H1 (cell line): ENCODE measurements around the gene TXNDC11. TPM values are rescaled to one million over a fixed set of nuclear protein-coding genes. Genes with fewer than 3 reads are reported as not detected.

Experiments used
- CTCF ChIA-PET: fragments of 300-600 bp; sonication (Branson Sonifier 250); formaldehyde crosslinking; loops from one replicate; lab custom pipeline; 2021; ENCODE audit not compliant: partially characterized antibody; lab: Charles Lee
- POLR2A ChIA-PET: fragments of 300-600 bp; sonication (Branson Sonifier 250); formaldehyde crosslinking; loops from one replicate; lab custom pipeline; 2021; ENCODE audit warnings: inconsistent platforms; ENCODE audit not compliant: partially characterized antibody; lab: Charles Lee
- DNase-seq, 2 experiments: peaks; one replicate each; pipeline versions ENCODE4 v3.0.0 to v3.0.0-alpha.2; 2010 to 2022; ENCODE audit warnings: low spot score in 2 of 2, low read depth in 1 of 2, mixed read lengths in 1 of 2
- FAIRE-seq: peaks from 2 replicates; lab custom pipeline; 2011; peaks lifted over from hg19 to GRCh38; lab: Jason Lieb, UNC
- H2AFZ ChIP-seq: 2 replicates; pipeline ENCODE4 v1.8.1; 2012; ENCODE audit warnings: low read length, inconsistent platforms
- H2AK5ac ChIP-seq: 2 replicates; pipeline ENCODE4 v1.6.1; 2013; ENCODE audit warnings: low read depth, low read length
- H2BK120ac ChIP-seq: replicated peaks from 2 replicates; pipeline ENCODE3; 2013; ENCODE audit warnings: low read depth, low read length, inconsistent platforms
- H2BK12ac ChIP-seq: 2 replicates; pipeline ENCODE4 v1.6.1; 2013; ENCODE audit warnings: low read depth, low read length
- H2BK15ac ChIP-seq: 2 replicates; pipeline ENCODE4 v1.6.1; 2013; ENCODE audit warnings: low read length
- H2BK20ac ChIP-seq: 2 replicates; pipeline ENCODE4 v1.6.1; 2013; ENCODE audit warnings: low read length
- H2BK5ac ChIP-seq: 2 replicates; pipeline ENCODE4 v1.6.1; 2013; ENCODE audit warnings: low read depth, low read length
- H3K14ac ChIP-seq: 2 replicates; pipeline ENCODE4 v1.6.1; 2013; ENCODE audit warnings: inconsistent platforms; ENCODE audit not compliant: insufficient read length
- H3K18ac ChIP-seq: 2 replicates; pipeline ENCODE4 v1.6.1; 2013; ENCODE audit warnings: low read length; ENCODE audit errors: extremely low read depth
- H3K23ac ChIP-seq: 2 replicates; pipeline ENCODE4 v1.6.1; 2013; ENCODE audit warnings: inconsistent platforms; ENCODE audit not compliant: insufficient read length
- H3K23me2 ChIP-seq: 2 replicates; pipeline ENCODE4 v1.6.1; 2013; ENCODE audit warnings: low read depth, low read length
- H3K27ac ChIP-seq: 2 replicates; pipeline ENCODE4 v1.6.1; 2011; ENCODE audit warnings: low read depth, low read length, inconsistent platforms
- H3K27me3 ChIP-seq, 4 experiments: replicated peaks in 1 of 4; 1 replicate in 1 of 4; 2 replicates in 3 of 4; pipeline versions ENCODE4 v1.6.1 to v1.8.1; 2011 to 2013; ENCODE audit warnings: low read length in 3 of 4, mild to moderate bottlenecking in 3 of 4, inconsistent platforms in 2 of 4, mixed read lengths in 2 of 4, moderate library complexity in 1 of 4; ENCODE audit not compliant: control insufficient read depth in 3 of 4, insufficient read depth in 3 of 4; ENCODE audit errors: extremely low read depth in 1 of 4
- H3K36me3 ChIP-seq, 4 experiments: 2 replicates each; pipeline versions ENCODE4 v1.6.1 to v1.8.1; 2011 to 2013; ENCODE audit warnings: mild to moderate bottlenecking in 4 of 4, low read length in 3 of 4, moderate library complexity in 2 of 4, control low read depth in 1 of 4, inconsistent platforms in 1 of 4; ENCODE audit not compliant: insufficient read depth in 4 of 4, control insufficient read depth in 2 of 4
- H3K4ac ChIP-seq: replicated peaks from 2 replicates; pipeline ENCODE3; 2013; ENCODE audit warnings: low read length, low read depth, mixed read lengths, inconsistent platforms; ENCODE audit not compliant: insufficient read length
- H3K4me1 ChIP-seq, 4 experiments: replicated peaks in 1 of 4; 1 replicate in 1 of 4; 2 replicates in 3 of 4; pipeline versions ENCODE4 v1.6.1 to v1.8.1; 2011 to 2013; ENCODE audit warnings: low read length in 3 of 4, inconsistent platforms in 2 of 4, mixed read lengths in 1 of 4; ENCODE audit not compliant: insufficient read depth in 4 of 4, control insufficient read depth in 3 of 4
- H3K4me2 ChIP-seq, 2 experiments: 2 replicates each; pipeline versions ENCODE4 v1.6.1 to v1.8.1; 2011 to 2013; ENCODE audit warnings: low read depth in 2 of 2, low read length in 2 of 2, control low read depth in 1 of 2, inconsistent platforms in 1 of 2, mild to moderate bottlenecking in 1 of 2; ENCODE audit not compliant: insufficient read depth in 1 of 2
- H3K4me3 ChIP-seq, 4 experiments: fragments of 200-600, 300-600 bp in 1 of 4; sonication (generic), shearing (Covaris generic), sonication (Bioruptor Twin) in 1 of 4; 2 replicates each; pipeline versions ENCODE4 v1.5.1 to v1.8.1; 2011 to 2016; ENCODE audit warnings: low read length in 4 of 4, low read depth in 3 of 4, control low read depth in 2 of 4, inconsistent platforms in 2 of 4, mild to moderate bottlenecking in 2 of 4, mixed read lengths in 1 of 4, moderate library complexity in 1 of 4; ENCODE audit not compliant: insufficient read depth in 2 of 4; ENCODE audit errors: extremely low read depth in 1 of 4
- H3K56ac ChIP-seq: replicated peaks from 2 replicates; pipeline ENCODE3; 2013; ENCODE audit warnings: low read depth, mild to moderate bottlenecking, mixed read lengths, low read length, inconsistent platforms; ENCODE audit not compliant: insufficient read length
- H3K79me1 ChIP-seq: 2 replicates; pipeline ENCODE4 v1.6.1; 2013; ENCODE audit warnings: low read depth, low read length, control low read depth
- H3K79me2 ChIP-seq, 2 experiments: 2 replicates each; pipeline versions ENCODE4 v1.6.1 to v1.8.1; 2012 to 2013; ENCODE audit warnings: low read length in 2 of 2, mild to moderate bottlenecking in 2 of 2, inconsistent platforms in 1 of 2; ENCODE audit not compliant: insufficient read depth in 2 of 2, control insufficient read depth in 1 of 2
- H3K9ac ChIP-seq, 4 experiments: replicated peaks in 1 of 4; 1 replicate in 1 of 4; 2 replicates in 3 of 4; pipeline versions ENCODE4 v1.6.1 to v1.8.1; 2011 to 2013; ENCODE audit warnings: low read depth in 3 of 4, low read length in 3 of 4, control low read depth in 2 of 4, mild to moderate bottlenecking in 2 of 4, moderate library complexity in 2 of 4, inconsistent platforms in 1 of 4; ENCODE audit errors: extremely low read depth in 1 of 4
- H3K9me3 ChIP-seq, 2 experiments: 2 replicates each; pipeline versions ENCODE4 v1.6.1 to v1.8.1; 2012 to 2013; ENCODE audit warnings: mild to moderate bottlenecking in 2 of 2, moderate library complexity in 2 of 2, control low read depth in 1 of 2, inconsistent platforms in 1 of 2, low read depth in 1 of 2, low read length in 1 of 2, mixed read lengths in 1 of 2; ENCODE audit not compliant: insufficient read depth in 2 of 2
- H4K20me1 ChIP-seq, 2 experiments: replicated peaks in 1 of 2; 2 replicates each; pipeline versions ENCODE3 to v1.8.1; 2011 to 2013; ENCODE audit warnings: inconsistent platforms in 2 of 2, low read length in 2 of 2, mild to moderate bottlenecking in 1 of 2; ENCODE audit not compliant: insufficient read depth in 2 of 2, control insufficient read depth in 1 of 2
- H4K5ac ChIP-seq: 2 replicates; pipeline ENCODE4 v1.6.1; 2013; ENCODE audit warnings: low read length, low read depth, mixed read lengths, inconsistent platforms; ENCODE audit not compliant: insufficient read length
- H4K8ac ChIP-seq: 2 replicates; pipeline ENCODE4 v1.8.0; 2013; ENCODE audit warnings: mild to moderate bottlenecking, moderate library complexity, low read length, inconsistent platforms; ENCODE audit not compliant: insufficient read depth; ENCODE audit errors: extremely low read depth
- H4K91ac ChIP-seq: replicated peaks from 2 replicates; pipeline ENCODE3; 2013; ENCODE audit warnings: low read length, mixed read lengths, inconsistent platforms; ENCODE audit not compliant: insufficient read length
- CHD1 ChIP-seq: IDR thresholded peaks from 2 replicates; pipeline ENCODE4 v1.6.1; 2012; ENCODE audit warnings: low read depth, low read length, improper control_type of control experiment
- CHD2 ChIP-seq: IDR thresholded peaks from 2 replicates; pipeline ENCODE4 v1.6.1; 2012; ENCODE audit warnings: low read length, improper control_type of control experiment
- POLR2A ChIP-seq, 2 experiments: IDR thresholded peaks; 1 replicate in 1 of 2; 2 replicates in 1 of 2; pipeline ENCODE4 v1.6.1; 2011; ENCODE audit warnings: low read depth in 2 of 2, low read length in 2 of 2, mild to moderate bottlenecking in 2 of 2; ENCODE audit errors: control extremely low read depth in 1 of 2
- RFX5 ChIP-seq: IDR thresholded peaks from 2 replicates; pipeline ENCODE4 v1.6.1; 2011; ENCODE audit warnings: low read depth, low read length, improper control_type of control experiment, borderline replicate concordance
- SIX5 ChIP-seq: IDR thresholded peaks from 2 replicates; pipeline ENCODE4 v1.6.1; 2011; ENCODE audit warnings: mild to moderate bottlenecking, low read depth, low read length
- SP2 ChIP-seq: IDR thresholded peaks from 2 replicates; pipeline ENCODE4 v1.6.1; 2012; ENCODE audit warnings: mild to moderate bottlenecking, low read length, inconsistent platforms
- TAF7 ChIP-seq: optimal IDR thresholded peaks from 2 replicates; pipeline ENCODE3; 2011; ENCODE audit warnings: low read depth, mild to moderate bottlenecking, inconsistent platforms, low read length, moderate library complexity, borderline replicate concordance
- WGBS, 2 experiments: shearing (Covaris generic) in 1 of 2; methylation state at CpG; one replicate each; pipeline versions ENCODE4 v1.1.6 to v1.1.7; 2013 to 2015; ENCODE audit warnings: low lambda C conversion rate in 2 of 2, mixed read lengths in 2 of 2, inconsistent platforms in 1 of 2, low coverage in 1 of 2, missing lambda C conversion rate in 1 of 2; ENCODE audit not compliant: insufficient replicate concordance in 2 of 2, insufficient coverage in 1 of 2, insufficient read length in 1 of 2; ENCODE audit errors: extremely low coverage in 1 of 2, missing lambda C conversion rate in 1 of 2; 5-methylcytosine and 5-hydroxymethylcytosine counted together
- polyA plus RNA-seq, 7 experiments: library from polyadenylated mRNA; depleted of rRNA in 3 of 7; stranded (reverse) in 5 of 7; unstranded in 2 of 7; fragments of >200 nt in 5 of 7; fragments of 200-250 nt in 2 of 7; gene quantifications; 1 replicate in 5 of 7; 2 replicates in 1 of 7; 4 replicates in 1 of 7; pipeline versions ENCODE4 v1.2.1 to v1.2.3, GENCODE V29; 2011 to 2013; ENCODE audit warnings: missing spikeins in 2 of 7, mixed read lengths in 2 of 7
- total RNA-seq: library from RNA; stranded (reverse); fragmentation: NEBNext Ultra II Directional; extraction: Animal tissue kit (Norgen Biotek cat#: 25700); gene quantifications from 2 replicates; pipeline ENCODE4 v1.2.1, GENCODE V29; 2021
- TF ChIP-seq, protein P1 (sequence below): IDR thresholded peaks from 2 replicates; pipeline ENCODE4 v1.6.1; 2012; ENCODE audit warnings: inconsistent platforms
- TF ChIP-seq, protein P2 (sequence below): IDR thresholded peaks from 2 replicates; pipeline ENCODE4 v1.6.1; 2011; ENCODE audit warnings: low read length, improper control_type of control experiment

Gene TXNDC11
- total and polyA plus RNA-seq, 2 of the 8 experiments (the other 6 are each of a cell fraction or from before 2014, with no cell fraction given) = 13.5 to 13.8 TPM

DNA sequence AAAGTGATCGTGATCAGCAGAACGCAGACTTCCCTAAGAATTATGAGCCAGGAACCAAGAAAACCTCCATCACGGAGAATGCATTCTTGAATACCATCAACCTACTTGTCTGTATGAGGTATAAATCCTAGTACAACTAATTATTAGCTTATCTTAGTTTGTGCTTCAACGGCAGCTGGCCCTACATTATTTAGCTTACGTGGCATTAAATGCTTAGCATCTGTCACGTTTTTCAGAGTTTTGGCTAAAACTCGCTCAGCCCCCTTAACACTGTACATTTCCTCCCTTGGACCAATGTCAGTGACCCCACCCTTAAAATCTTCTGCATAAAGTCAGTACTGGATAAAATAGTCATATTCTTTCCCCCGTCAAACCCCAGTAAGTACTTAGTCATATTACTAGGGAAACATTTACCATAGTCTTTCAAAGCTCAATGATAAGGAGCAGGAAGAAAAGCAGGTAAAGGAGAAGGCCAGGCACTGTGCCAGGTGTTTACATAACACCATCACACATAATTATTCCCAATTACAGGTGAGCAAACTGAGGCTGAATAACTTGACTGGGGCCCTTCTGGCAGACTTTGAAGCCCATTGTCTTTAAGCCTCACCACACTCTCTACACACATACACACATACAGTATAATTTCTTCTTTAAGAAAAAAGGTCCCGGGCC lies 16.6 kb upstream of the TXNDC11 start:
- H3K18ac ChIP-seq = no peak overlapping the region
- no peaks in the 10 kb centered on the region for H3K23me2 ChIP-seq
- no peaks in the 10 kb centered on the region for H3K4me1 ChIP-seq
- no peak overlapping the region for H2AFZ ChIP-seq
- H3K4me3 ChIP-seq = no peak overlapping the region
- no peak overlapping the region for H4K5ac ChIP-seq
- H3K56ac ChIP-seq = no peak overlapping the region
- H2BK20ac ChIP-seq = no peak overlapping the region
- H2BK120ac ChIP-seq = no peak overlapping the region
- ChIA-PET CTCF (interaction anchor here (0.5 to 1.5 kb wide), 3 partner anchors 23 to 56 kb away, joined by 3 to 4 read pairs (median 3); no protein-coding TSS in a partner anchor), POLR2A (interaction anchor here (0.7 kb wide), 1 partner anchor 21 kb away, joined by 3 read pairs; no protein-coding TSS in a partner anchor)
- no peak overlapping the region for H2BK5ac ChIP-seq
- H4K91ac ChIP-seq = no peak overlapping the region
- H3K27ac ChIP-seq = no peak overlapping the region
- H2BK15ac ChIP-seq = no peak overlapping the region
- H3K27me3 ChIP-seq = no peaks in the 10 kb centered on the region
- no peak overlapping the region for H3K4ac ChIP-seq
- no peak overlapping the region for H3K9ac ChIP-seq
- H3K79me2 ChIP-seq = no peaks in the 10 kb centered on the region
- no peak overlapping the region for H3K4me2 ChIP-seq
- no peak overlapping the region for H3K23ac ChIP-seq
- no peak for FAIRE-seq
- no peak overlapping the region for H2AK5ac ChIP-seq
- TF ChIP-seq POLR2A (IDR thresholded peaks at IDR 0.05; ENCODE audit: control extremely low read depth in 1 of 2, low read depth in 2 of 2, low read length in 2 of 2) = no peak
- no peak for TF ChIP-seq SIX5
- TF ChIP-seq, protein P1, sequence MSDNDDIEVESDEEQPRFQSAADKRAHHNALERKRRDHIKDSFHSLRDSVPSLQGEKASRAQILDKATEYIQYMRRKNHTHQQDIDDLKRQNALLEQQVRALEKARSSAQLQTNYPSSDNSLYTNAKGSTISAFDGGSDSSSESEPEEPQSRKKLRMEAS = no peak
- TF ChIP-seq SP2 = no peak
- no peak for TF ChIP-seq CHD1
- no peak for TF ChIP-seq TAF7
- TF ChIP-seq, protein P2, sequence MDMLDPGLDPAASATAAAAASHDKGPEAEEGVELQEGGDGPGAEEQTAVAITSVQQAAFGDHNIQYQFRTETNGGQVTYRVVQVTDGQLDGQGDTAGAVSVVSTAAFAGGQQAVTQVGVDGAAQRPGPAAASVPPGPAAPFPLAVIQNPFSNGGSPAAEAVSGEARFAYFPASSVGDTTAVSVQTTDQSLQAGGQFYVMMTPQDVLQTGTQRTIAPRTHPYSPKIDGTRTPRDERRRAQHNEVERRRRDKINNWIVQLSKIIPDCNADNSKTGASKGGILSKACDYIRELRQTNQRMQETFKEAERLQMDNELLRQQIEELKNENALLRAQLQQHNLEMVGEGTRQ = no peak
- no peak for TF ChIP-seq RFX5
- TF ChIP-seq CHD2 = no peak
- no peaks in the 10 kb centered on the region for H3K79me1 ChIP-seq
- H2BK12ac ChIP-seq = no peak overlapping the region
- WGBS, 2 experiments = 90% methylated on average over 9 of the region's 9 CpGs; no CpG with 5 or more reads in 1 of the 2 experiments
- H4K8ac ChIP-seq = no peak overlapping the region
- no peaks in the 10 kb centered on the region for H4K20me1 ChIP-seq
- peaks cover 0 to 56% (median 40%) of the 10 kb centered on the region in 4 experiments; a peak in 7 of 8 replicates for H3K36me3 ChIP-seq
- H3K9me3 ChIP-seq = no peaks in the 10 kb centered on the region
- no peak overlapping the region for H3K14ac ChIP-seq
- DNase-seq = no peak
